OCI-LY1 (cell line): Measurements from ENCODE around the gene P3R3URF.

Experiments
- H2AFZ ChIP-seq: fragments of 200-600 bp; sonication (generic), shearing (Covaris generic); 2 replicates; pipeline ENCODE4 v1.6.0; 2014; ENCODE audit warnings: antibody characterized with exemption, mild to moderate bottlenecking, low read length
- H3F3A ChIP-seq: fragments of 200-600 bp; sonication (generic), shearing (Covaris generic); 2 replicates; pipeline ENCODE4 v1.6.0; 2014; ENCODE audit warnings: mild to moderate bottlenecking, antibody characterized with exemption, low read length, moderate library complexity; ENCODE audit not compliant: insufficient read depth
- H3K27ac ChIP-seq: fragments of 200-600 bp; sonication (generic); 2 replicates; pipeline ENCODE4 v1.5.1; 2014; ENCODE audit warnings: low read length, mixed run types, mild to moderate bottlenecking, low read depth; ENCODE audit not compliant: poor library complexity, severe bottlenecking
- H3K27me3 ChIP-seq: fragments of 200-600 bp; sonication (generic); 2 replicates; pipeline ENCODE4 v1.6.0; 2014; ENCODE audit warnings: antibody characterized with exemption, mild to moderate bottlenecking, low read length, moderate library complexity; ENCODE audit not compliant: insufficient read depth
- H3K36me3 ChIP-seq: fragments of 200-600 bp; sonication (generic); 2 replicates; pipeline ENCODE4 v1.6.1; 2014; ENCODE audit warnings: mild to moderate bottlenecking, antibody characterized with exemption, low read length, moderate library complexity, mixed read lengths; ENCODE audit not compliant: insufficient read depth
- H3K4me1 ChIP-seq: fragments of 200-600 bp; sonication (generic); 2 replicates; pipeline ENCODE4 v1.5.1; 2014; ENCODE audit warnings: mild to moderate bottlenecking, low read length, moderate library complexity; ENCODE audit not compliant: insufficient read depth, severe bottlenecking
- H3K4me2 ChIP-seq: fragments of 200-600 bp; sonication (generic), shearing (Covaris generic); 2 replicates; pipeline ENCODE4 v1.6.1; 2014; ENCODE audit warnings: low read length
- H3K4me3 ChIP-seq: fragments of 200-600 bp; sonication (generic); 2 replicates; pipeline ENCODE4 v1.5.1; 2014; ENCODE audit warnings: low read length, low read depth, mild to moderate bottlenecking, mixed read lengths; ENCODE audit not compliant: poor library complexity, severe bottlenecking
- H3K79me2 ChIP-seq: fragments of 200-600 bp; shearing (Covaris generic); 2 replicates; pipeline ENCODE4 v1.6.1; 2016; ENCODE audit warnings: mixed run types, low read length, mixed read lengths; ENCODE audit not compliant: insufficient read depth
- H3K9ac ChIP-seq: fragments of 200-600 bp; sonication (generic), shearing (Covaris generic); 2 replicates; pipeline ENCODE4 v1.6.1; 2014; ENCODE audit warnings: mild to moderate bottlenecking, low read length, mixed read lengths
- H3K9me2 ChIP-seq: fragments of 200-600 bp; sonication (generic), shearing (Covaris generic); 2 replicates; pipeline ENCODE4 v1.6.1; 2014; ENCODE audit warnings: low read depth, mild to moderate bottlenecking, low read length, mixed read lengths
- H3K9me3 ChIP-seq: fragments of 200-600 bp; shearing (Covaris generic); 2 replicates; pipeline ENCODE4 v1.6.1; 2014; ENCODE audit warnings: low read length, mixed read lengths
- H4K20me1 ChIP-seq: fragments of 200-600 bp; sonication (generic), shearing (Covaris generic); 2 replicates; pipeline ENCODE4 v1.6.0; 2016; ENCODE audit warnings: mild to moderate bottlenecking, low read length; ENCODE audit not compliant: insufficient read depth
- EZH2 ChIP-seq: fragments of 200-600 bp; sonication (generic), shearing (Covaris generic); IDR thresholded peaks from 2 replicates; pipeline ENCODE4 v1.8.0; 2017; ENCODE audit warnings: borderline replicate concordance, mixed run types, mild to moderate bottlenecking, antibody characterized with exemption, low read length, moderate library complexity, mixed read lengths
- TF ChIP-seq, protein P1 (sequence below): fragments of 200-600 bp; sonication (generic), shearing (Covaris generic); IDR thresholded peaks from 2 replicates; pipeline ENCODE4 v1.5.1; 2017; ENCODE audit warnings: mild to moderate bottlenecking, antibody characterized with exemption, low read length, moderate library complexity, mixed read lengths

The P3R3URF gene

DNA sequence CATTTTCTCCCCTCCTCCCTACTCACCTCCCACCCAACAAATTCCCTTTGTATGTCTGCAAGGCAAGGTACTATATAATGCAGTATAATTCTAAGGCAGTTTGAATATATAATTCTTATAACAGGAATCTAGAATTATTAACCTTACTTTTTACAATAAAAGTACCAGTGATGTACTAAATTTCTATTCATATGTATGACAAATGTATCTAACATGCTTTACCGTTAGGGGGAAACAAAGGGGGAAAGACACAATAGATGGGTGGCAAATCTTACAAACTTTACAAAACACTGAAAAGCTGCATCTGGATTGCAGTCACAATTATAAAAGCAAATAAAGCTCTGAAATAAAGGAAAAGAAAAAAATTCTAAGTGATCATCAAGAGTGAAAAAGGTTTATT is 46.2 kb downstream of the P3R3URF start:
- Histone ChIP-seq H3K9ac (peak overlapping the region; percentile 56), H2AFZ (no peak overlapping the region), H3K27ac (no peak overlapping the region), H3K4me2 (peak overlapping the region; percentile 94), H3K4me3 (peak overlapping the region; percentile 77), H3K79me2 (no peaks in the 10 kb centered on the region; the same call in 1 of the 2 replicates), H3K36me3 (no peaks in the 10 kb centered on the region), H4K20me1 (no peaks in the 10 kb centered on the region), H3K4me1 (peaks cover 25% of the 10 kb centered on the region), H3K9me3 (no peaks in the 10 kb centered on the region), H3K9me2 (no peaks in the 10 kb centered on the region), H3K27me3 (no peaks in the 10 kb centered on the region), H3F3A (no peaks in the 10 kb centered on the region)
- TF ChIP-seq, protein P1, sequence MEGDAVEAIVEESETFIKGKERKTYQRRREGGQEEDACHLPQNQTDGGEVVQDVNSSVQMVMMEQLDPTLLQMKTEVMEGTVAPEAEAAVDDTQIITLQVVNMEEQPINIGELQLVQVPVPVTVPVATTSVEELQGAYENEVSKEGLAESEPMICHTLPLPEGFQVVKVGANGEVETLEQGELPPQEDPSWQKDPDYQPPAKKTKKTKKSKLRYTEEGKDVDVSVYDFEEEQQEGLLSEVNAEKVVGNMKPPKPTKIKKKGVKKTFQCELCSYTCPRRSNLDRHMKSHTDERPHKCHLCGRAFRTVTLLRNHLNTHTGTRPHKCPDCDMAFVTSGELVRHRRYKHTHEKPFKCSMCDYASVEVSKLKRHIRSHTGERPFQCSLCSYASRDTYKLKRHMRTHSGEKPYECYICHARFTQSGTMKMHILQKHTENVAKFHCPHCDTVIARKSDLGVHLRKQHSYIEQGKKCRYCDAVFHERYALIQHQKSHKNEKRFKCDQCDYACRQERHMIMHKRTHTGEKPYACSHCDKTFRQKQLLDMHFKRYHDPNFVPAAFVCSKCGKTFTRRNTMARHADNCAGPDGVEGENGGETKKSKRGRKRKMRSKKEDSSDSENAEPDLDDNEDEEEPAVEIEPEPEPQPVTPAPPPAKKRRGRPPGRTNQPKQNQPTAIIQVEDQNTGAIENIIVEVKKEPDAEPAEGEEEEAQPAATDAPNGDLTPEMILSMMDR: 0 out of 2 replicates have a peak, but pooled peaks have one; percentile 28
- TF ChIP-seq EZH2: no peak

DNA sequence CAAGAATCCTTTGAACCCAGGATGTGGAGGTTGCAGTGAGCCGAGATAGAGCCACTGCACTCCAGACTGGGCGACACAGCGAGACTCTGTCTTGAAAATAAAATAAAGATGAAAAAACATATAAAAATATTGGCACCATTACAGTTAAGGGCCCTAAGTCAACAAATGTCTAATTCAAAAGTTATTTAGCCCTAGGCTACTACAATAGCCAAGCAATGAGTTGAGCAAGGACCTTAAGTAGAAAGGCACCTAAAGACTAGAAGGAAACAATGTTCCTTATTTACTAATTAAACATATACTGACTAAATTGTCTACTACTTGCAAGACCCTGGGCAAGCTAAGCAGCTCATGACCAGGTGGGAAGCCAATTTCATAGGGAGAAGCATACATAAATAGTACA is 47.9 kb downstream of the P3R3URF start:
- Histone ChIP-seq H3K4me3 (no peak overlapping the region), H3K27me3 (no peaks in the 10 kb centered on the region), H3K9me2 (no peaks in the 10 kb centered on the region), H3K79me2 (no peaks in the 10 kb centered on the region; the same call in 1 of the 2 replicates), H2AFZ (no peak overlapping the region), H3K9ac (no peak overlapping the region), H3K4me2 (no peak overlapping the region), H3K27ac (no peak overlapping the region), H3K9me3 (no peaks in the 10 kb centered on the region), H3F3A (no peaks in the 10 kb centered on the region), H4K20me1 (no peaks in the 10 kb centered on the region), H3K36me3 (no peaks in the 10 kb centered on the region), H3K4me1 (peaks cover 17% of the 10 kb centered on the region)
- TF ChIP-seq, protein P1: no peak
- TF ChIP-seq EZH2: no peak
